HG02759 (cell line): Measurements from ENCODE around the gene SLC2A9.

Experiments
- ATAC-seq: cut with Tn5 transposase; IDR thresholded peaks from one replicate; pipeline ENCODE4 v1.9.1; 2021; ENCODE audit warnings: mild to moderate bottlenecking, moderate library complexity; ENCODE audit not compliant: unreplicated experiment

Gene SLC2A9

DNA sequence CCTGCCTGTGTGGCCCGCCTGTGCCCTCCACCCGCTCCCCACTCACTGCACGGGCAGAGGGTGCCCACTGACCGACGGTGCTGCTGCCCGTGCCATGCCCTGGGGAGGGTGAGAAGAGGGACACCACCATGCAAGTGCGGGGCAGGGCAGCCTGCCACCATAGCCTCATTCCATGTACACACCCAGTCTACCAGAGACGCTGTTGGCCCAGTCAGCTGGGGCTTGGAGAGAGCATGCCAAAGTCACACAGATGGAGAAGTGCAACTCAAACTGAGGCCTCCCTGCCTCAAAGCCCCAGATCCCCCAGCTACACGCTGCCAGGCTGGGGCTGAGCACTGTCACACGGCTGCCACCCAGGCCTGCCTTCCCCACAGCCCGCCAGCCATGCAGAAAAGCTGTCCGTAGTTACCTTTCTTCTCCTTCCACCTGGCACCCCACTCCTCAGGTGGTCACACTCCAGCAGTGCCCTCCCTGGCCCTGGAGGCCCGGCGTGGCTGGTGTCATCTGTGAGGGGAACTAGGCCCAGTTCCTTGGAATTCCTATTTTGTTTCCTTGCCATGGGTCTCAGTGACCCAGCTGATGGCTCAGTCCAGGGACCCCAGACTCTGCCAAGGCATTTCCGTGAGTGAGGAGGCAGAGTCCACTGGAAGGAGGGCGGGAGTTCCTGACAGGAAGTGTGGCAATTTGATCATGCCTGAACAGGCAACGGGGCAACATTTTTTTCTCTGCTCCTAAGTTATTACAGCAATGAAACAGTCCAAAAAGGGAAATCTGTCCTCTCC, at the start of gene SLC2A9:
Gene SLC2A9, minus strand, starts transcription at position 627 of the 782 bp plus-strand sequence. Its CDS starts 68 bp downstream, at position 559.
- no peak for ATAC-seq

DNA sequence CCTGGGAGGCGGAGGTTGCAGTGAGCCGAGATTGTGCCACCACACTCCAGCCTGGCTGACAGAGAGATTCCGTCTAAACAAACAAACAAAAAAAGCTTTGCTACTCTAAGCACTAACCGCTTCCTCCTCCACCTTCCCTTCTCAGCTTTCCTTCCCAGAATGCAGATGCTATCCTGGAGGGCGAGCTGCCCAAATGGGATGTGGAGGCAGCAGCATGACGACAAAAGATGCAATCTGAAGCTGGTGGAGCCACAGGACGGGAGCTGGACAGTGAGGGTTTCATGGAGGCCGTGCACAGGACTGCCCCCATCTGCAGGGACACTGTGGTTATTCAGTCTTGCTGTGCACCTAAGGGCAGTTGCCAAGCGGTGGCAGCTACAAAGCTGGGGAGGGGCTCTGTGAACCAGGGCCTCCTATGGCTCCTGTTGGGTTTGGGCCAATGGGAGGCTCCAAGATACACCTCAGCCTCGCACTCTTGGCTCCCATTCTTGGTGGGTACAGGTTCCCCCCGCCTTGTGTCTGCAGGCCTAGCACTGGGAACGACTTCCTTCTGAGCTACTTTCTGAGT, 47.9 kb upstream of the SLC2A9 start:
- ATAC-seq, result no peak

DNA sequence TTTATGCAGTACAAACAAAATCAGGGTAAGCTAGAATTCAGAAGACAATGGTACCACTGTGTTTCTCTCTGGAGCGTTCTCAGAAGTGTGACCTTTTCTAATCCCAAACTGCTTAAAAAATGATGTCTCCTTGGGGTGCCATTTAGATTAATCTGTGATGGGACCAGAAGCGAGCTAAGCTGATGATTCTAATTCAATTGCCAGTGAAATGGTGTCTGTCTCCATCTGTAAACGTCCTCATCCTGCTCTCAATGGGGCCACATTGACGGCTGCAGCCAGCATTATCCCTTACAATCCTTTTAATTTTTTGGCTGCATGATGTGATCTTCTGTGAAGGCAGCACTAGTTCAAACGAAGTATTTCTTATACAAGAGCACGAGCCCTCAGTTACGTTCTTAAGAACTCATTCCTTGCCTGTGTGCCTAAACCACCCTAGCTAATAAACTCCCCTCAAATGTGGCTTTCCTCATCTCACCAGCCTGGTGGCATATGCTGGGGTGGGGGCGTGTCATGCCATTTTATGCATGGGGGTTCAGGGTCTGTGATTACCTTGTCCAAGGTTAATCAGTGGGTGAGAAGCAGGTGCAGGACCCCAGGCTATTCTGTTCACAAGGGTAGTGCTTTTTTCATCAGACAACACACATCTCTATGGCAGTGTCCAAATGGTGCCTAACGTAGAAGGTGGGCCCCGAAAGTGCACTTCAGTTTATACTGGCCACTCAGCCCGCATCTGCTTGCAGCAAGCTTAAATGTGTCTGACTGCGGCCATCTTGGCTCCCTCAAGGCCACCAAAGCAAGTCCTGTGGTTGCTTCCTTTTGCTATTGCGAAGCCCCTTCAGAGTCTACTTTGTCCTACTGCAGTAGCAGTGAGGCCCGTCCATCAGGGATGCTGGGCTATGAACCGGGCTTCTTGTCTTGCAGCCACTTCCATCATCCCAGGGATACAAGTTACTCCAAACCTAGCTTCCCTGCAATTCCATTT, 45.7 kb upstream of the SLC2A9 start:
- ATAC-seq, result no peak

GRCh38 chr4:10066206-10066605, 44.9 kb upstream of the SLC2A9 start:
- no peak for ATAC-seq

GRCh38 chr4:10063544-10064300, 42.4 kb upstream of the SLC2A9 start:
- ATAC-seq, result no peak

- ATAC-seq, result no peak
Observed at GRCh38 chr4:10061650-10062415, 40.5 kb upstream of the SLC2A9 start.

DNA sequence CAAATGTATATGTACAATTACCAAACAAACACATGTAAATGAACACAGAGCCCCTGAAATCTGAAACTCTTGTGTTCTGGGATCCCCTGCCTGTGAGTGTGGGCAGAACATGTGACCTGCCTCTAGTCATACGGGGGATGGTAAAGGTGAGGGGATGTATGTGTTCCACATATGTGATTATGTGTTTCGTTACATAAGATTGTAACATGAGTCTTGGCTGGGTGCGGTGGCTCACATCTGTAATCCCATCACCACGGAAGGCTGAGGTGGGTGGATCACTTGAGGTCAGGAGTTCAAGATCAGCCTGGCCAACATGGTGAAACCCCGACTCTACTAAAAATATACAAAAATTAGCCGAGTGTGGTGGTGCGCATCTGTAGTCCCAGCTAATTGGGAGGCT, 37.1 kb upstream of the SLC2A9 start:
- no peak for ATAC-seq

DNA sequence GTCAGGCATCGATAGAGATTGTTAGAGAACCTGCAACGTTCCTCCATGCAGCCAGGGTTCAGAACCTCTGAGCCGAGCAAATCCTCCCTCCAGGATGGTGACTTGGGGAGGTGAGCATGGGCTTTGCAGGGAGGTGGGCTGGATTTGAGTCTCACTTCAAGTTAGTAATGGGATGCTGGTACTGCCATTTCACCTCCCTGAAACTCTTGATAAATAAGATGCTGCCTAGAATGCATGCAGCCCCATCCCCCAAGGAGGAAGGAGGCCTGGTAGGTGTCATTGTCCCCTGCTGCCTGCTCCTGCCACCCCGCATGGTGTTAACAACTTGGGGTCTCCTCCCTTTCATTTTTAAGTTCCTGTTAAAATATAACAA, 35.7 kb upstream of the SLC2A9 start:
- ATAC-seq, result no peak

GRCh38 chr4:10056334-10057022, 35.2 kb upstream of the SLC2A9 start:
- no peak for ATAC-seq

DNA sequence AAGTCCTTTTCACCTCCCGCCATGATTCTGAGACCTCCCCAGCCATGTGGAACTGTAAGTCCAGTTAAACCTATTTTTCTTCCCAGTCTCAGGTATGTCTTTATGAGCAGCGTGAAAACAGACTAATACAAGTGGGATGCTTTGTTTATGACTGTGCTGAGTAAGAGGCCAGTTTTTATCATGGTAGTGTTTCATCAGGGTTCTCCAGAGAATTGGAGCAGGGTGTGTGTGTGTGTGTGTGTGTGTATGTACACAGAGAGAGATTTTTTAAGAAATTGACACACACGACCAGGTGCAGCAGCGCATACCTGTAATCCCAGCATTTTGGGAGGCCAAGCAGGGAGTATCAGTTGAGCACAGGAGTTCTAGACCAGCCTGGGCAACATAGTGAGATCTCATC, 34.6 kb upstream of the SLC2A9 start:
- ATAC-seq, result no peak

GRCh38 chr4:10054571-10055041, 33.3 kb upstream of the SLC2A9 start:
- ATAC-seq, result no peak

- ATAC-seq, result no peak
Observed at GRCh38 chr4:10053635-10054453, 32.5 kb upstream of the SLC2A9 start.

GRCh38 chr4:10051517-10052135, 30.3 kb upstream of the SLC2A9 start:
- ATAC-seq, result no peak

- ATAC-seq, result no peak
Observed at GRCh38 chr4:10050721-10051120, 29.4 kb upstream of the SLC2A9 start.

DNA sequence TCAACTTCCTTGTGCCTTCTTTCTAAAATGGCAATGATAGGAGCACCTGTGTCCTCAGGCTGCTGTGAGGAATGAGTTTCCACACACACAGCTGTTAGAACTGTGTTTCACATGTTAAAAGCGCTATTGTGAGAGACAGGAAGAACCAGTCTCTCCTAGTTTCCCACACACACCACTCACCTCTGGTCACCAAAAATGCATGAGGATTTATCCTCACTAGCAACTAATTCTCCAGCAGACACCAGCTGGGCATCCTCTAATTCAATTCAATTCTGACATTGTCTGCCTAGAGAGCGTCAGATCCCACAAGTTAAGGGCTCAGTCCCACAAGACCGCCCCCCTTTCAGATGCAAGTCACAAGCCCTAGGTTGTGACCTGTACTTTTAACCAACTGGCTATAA, 29.0 kb upstream of the SLC2A9 start:
- no peak for ATAC-seq

DNA sequence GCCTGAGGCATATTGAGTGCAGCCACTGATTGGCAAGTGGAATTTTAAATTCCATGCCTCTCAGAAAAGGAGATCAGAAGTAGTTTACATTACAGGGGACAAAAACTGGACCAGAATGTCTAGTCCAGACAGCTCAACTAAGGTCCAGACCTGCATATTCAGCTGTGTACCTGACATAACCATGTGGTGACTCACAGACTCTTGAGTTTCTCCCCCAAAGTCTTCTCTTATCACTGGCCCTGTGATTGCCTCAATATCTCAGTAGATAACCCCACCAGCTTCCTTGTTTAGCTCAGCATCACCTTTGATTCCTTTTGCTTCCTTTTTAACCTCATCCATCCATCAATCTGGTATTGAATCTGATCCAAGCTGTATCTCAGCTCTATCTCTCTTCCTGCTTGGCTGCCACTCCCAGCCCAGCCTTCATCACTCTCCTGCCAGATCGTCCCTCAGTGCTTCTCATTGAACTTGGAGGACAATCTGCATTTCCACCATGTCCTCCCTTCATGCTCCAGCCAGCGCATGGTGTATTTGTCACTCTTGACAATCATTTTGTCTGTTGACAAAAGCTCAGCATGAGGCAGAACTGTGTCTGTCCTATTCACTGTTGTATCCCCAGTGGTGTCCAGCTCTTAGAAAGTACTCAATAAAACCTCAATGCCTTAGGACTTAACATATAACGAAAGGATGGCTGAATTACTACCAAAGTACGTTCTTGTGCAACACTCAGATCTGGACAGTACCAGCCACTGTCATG, 27.8 kb upstream of the SLC2A9 start:
- no peak for ATAC-seq

GRCh38 chr4:10047967-10048366, 26.7 kb upstream of the SLC2A9 start:
- ATAC-seq, result no peak
